OCI-LY3 (cell line): ENCODE results near the gene IRAK3.
"Not testable (repeated sequence)": the region's sequence is repeated elsewhere in the genome, so short reads cannot be mapped to it uniquely, and the experiment has no call there.

Experiments used
- H2AFZ ChIP-seq: fragments of 200-600, 300-600 bp; shearing (Covaris generic); 2 replicates; pipeline ENCODE4 v1.6.0; 2014; ENCODE audit warnings: antibody characterized with exemption, low read depth, low read length
- H3K27ac ChIP-seq: fragments of 200-600, 300-600 bp; sonication (generic); 2 replicates; pipeline ENCODE4 v1.5.1; 2014; ENCODE audit warnings: mild to moderate bottlenecking, low read length, moderate library complexity, mixed read lengths
- H3K27me3 ChIP-seq: fragments of 200-600, 300-600 bp; sonication (generic); 2 replicates; pipeline ENCODE4 v1.6.1; 2014; ENCODE audit warnings: low read depth, low read length, mixed read lengths
- H3K36me3 ChIP-seq: fragments of 200-600, 300-600 bp; sonication (generic); replicated peaks from 2 replicates; pipeline ENCODE3; 2014; ENCODE audit warnings: low read depth, low read length, mixed read lengths
- H3K4me1 ChIP-seq: fragments of 300-600, 200-600 bp; sonication (generic); 2 replicates; pipeline ENCODE4 v1.6.1; 2014; ENCODE audit warnings: low read length, mixed read lengths
- H3K4me2 ChIP-seq: fragments of 200-600, 300-600 bp; sonication (generic); 2 replicates; pipeline ENCODE4 v1.6.1; 2014; ENCODE audit warnings: low read length, mixed read lengths
- H3K4me3 ChIP-seq: fragments of 300-600, 200-600 bp; sonication (generic); 2 replicates; pipeline ENCODE4 v1.5.1; 2014; ENCODE audit warnings: antibody characterized with exemption, mild to moderate bottlenecking, low read length, moderate library complexity
- H3K79me2 ChIP-seq: fragments of 300-600, 200-600 bp; shearing (Covaris generic); 2 replicates; pipeline ENCODE4 v1.6.1; 2014; ENCODE audit warnings: mild to moderate bottlenecking, low read length, mixed read lengths
- H3K9ac ChIP-seq: fragments of 300-600, 200-600 bp; shearing (Covaris generic); 2 replicates; pipeline ENCODE4 v1.6.0; 2014; ENCODE audit warnings: mild to moderate bottlenecking, low read length, moderate library complexity
- H3K9me3 ChIP-seq: fragments of 200-600, 300-600 bp; shearing (Covaris generic); 2 replicates; pipeline ENCODE4 v1.6.1; 2014; ENCODE audit warnings: low read length, mixed read lengths; ENCODE audit not compliant: insufficient read depth
- H4K20me1 ChIP-seq: fragments of 200-600, 300-600 bp; sonication (generic); 2 replicates; pipeline ENCODE4 v1.6.1; 2016; ENCODE audit warnings: low read length, mixed read lengths; ENCODE audit not compliant: insufficient read depth
- EZH2phosphoT487 ChIP-seq: fragments of 200-600 bp; shearing (Covaris generic); IDR thresholded peaks from 2 replicates; pipeline ENCODE4 v1.6.1; 2018; ENCODE audit warnings: antibody characterized with exemption, mixed run types, low read depth
- TF ChIP-seq, protein P1 (sequence below): fragments of 200-600, 300-600 bp; sonication (generic); IDR thresholded peaks from 2 replicates; pipeline ENCODE4 v1.5.1; 2014; ENCODE audit warnings: antibody characterized with exemption, low read length, low read depth

The IRAK3 gene

DNA sequence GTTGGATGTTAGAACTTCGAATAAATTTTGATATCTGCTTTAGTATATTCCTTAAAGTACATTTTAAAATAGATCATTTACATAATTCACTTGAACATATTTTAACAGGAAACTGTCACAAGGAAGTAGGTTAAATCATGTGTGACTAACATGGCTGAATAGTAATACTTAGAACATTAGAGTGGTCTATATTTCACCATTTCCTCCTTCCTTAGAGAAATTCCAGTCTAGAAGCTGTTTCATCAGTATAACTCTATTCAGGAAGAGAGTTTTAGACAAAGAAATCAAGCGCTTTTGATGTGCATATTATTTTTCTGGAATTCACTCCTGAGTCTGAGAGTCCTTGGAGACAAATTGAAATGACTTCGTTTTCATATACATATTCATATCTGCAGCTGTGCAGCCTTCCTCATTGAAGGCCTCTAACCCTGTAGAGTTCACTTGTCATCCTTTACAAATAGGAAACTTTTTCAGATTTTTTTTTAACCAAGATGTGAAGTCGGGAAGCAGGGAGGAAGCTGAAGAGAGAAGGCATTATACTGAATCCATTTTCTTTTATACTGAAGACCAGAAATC is 28.4 kb downstream of the IRAK3 start:
- no peaks in the 10 kb centered on the region for H3K9me3 ChIP-seq
- H3K4me3 ChIP-seq: no peak overlapping the region
- H3K4me2 ChIP-seq: peak overlapping the region; percentile 19
- TF ChIP-seq, protein P1, sequence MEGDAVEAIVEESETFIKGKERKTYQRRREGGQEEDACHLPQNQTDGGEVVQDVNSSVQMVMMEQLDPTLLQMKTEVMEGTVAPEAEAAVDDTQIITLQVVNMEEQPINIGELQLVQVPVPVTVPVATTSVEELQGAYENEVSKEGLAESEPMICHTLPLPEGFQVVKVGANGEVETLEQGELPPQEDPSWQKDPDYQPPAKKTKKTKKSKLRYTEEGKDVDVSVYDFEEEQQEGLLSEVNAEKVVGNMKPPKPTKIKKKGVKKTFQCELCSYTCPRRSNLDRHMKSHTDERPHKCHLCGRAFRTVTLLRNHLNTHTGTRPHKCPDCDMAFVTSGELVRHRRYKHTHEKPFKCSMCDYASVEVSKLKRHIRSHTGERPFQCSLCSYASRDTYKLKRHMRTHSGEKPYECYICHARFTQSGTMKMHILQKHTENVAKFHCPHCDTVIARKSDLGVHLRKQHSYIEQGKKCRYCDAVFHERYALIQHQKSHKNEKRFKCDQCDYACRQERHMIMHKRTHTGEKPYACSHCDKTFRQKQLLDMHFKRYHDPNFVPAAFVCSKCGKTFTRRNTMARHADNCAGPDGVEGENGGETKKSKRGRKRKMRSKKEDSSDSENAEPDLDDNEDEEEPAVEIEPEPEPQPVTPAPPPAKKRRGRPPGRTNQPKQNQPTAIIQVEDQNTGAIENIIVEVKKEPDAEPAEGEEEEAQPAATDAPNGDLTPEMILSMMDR: no peak
- no peak for TF ChIP-seq EZH2phosphoT487
- H4K20me1 ChIP-seq: no peaks in the 10 kb centered on the region
- no peaks in the 10 kb centered on the region for H3K79me2 ChIP-seq
- no peak overlapping the region for H3K9ac ChIP-seq
- H3K27ac ChIP-seq: no peak overlapping the region
- peaks cover 11% of the 10 kb centered on the region for H3K4me1 ChIP-seq
- H3K27me3 ChIP-seq: no peaks in the 10 kb centered on the region
- peak overlapping the region; percentile 24; the same call in 1 of the 2 replicates for H2AFZ ChIP-seq
- H3K36me3 ChIP-seq: no peaks in the 10 kb centered on the region

DNA sequence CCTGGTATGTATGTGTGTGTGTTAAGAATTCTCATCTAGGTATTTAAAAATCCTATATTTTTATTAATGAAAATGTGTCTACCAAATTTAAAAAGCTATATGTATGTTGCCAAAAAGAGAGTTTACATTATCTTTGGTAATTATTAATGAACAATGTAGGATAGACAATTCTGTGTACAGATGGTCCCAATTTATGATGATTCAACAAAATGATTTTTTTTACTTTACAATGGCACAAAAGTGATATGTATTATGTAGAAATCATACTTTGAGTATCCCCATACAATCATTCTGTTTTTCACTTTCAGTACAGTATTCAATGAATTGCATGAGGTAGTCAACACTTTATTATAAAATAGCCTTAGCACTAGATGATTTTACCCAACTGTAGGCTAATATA is 39.4 kb downstream of the IRAK3 start:
- H3K27ac ChIP-seq: no peak overlapping the region
- no peak overlapping the region for H3K9ac ChIP-seq
- no peaks in the 10 kb centered on the region for H3K36me3 ChIP-seq
- no peak overlapping the region for H3K4me2 ChIP-seq
- peaks cover 6% of the 10 kb centered on the region for H3K4me1 ChIP-seq
- no peaks in the 10 kb centered on the region for H3K9me3 ChIP-seq
- no peaks in the 10 kb centered on the region for H3K79me2 ChIP-seq
- H4K20me1 ChIP-seq: no peaks in the 10 kb centered on the region
- no peaks in the 10 kb centered on the region for H3K27me3 ChIP-seq
- no peak overlapping the region for H3K4me3 ChIP-seq
- TF ChIP-seq EZH2phosphoT487: no peak
- TF ChIP-seq, protein P1: no peak
- H2AFZ ChIP-seq: no peak overlapping the region

DNA sequence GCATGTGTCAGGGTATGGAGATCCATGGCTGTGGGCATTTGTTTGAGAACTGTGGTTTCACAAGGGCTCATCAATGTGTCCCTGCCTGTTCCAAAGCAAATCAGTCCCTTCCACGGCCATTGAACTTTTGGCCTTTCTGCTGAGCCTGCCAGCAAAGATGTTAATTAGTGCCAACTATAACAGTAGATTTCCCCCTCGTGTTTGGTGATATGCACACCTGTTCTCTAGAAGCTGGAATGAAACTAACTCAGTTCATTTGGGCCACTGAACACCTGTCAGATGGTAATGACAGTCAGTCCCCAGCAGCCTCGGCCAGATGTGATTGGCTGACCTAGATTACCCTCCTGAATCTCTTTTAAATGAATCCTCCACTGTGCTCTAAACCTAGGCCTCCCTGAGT is 43.2 kb downstream of the IRAK3 start:
- H4K20me1 ChIP-seq: no peaks in the 10 kb centered on the region
- no peak overlapping the region for H3K27ac ChIP-seq
- H2AFZ ChIP-seq: 0 out of 2 replicates have a peak overlapping the region, but pooled peaks have one; percentile 43
- no peaks in the 10 kb centered on the region for H3K36me3 ChIP-seq
- H3K79me2 ChIP-seq: no peaks in the 10 kb centered on the region
- TF ChIP-seq, protein P1: no peak
- no peak for TF ChIP-seq EZH2phosphoT487
- no peaks in the 10 kb centered on the region for H3K9me3 ChIP-seq
- no peak overlapping the region for H3K4me3 ChIP-seq
- H3K4me2 ChIP-seq: 0 out of 2 replicates have a peak overlapping the region, but pooled peaks have one; percentile 9
- H3K4me1 ChIP-seq: peaks cover 23% of the 10 kb centered on the region
- H3K9ac ChIP-seq: no peak overlapping the region
- H3K27me3 ChIP-seq: no peaks in the 10 kb centered on the region

DNA sequence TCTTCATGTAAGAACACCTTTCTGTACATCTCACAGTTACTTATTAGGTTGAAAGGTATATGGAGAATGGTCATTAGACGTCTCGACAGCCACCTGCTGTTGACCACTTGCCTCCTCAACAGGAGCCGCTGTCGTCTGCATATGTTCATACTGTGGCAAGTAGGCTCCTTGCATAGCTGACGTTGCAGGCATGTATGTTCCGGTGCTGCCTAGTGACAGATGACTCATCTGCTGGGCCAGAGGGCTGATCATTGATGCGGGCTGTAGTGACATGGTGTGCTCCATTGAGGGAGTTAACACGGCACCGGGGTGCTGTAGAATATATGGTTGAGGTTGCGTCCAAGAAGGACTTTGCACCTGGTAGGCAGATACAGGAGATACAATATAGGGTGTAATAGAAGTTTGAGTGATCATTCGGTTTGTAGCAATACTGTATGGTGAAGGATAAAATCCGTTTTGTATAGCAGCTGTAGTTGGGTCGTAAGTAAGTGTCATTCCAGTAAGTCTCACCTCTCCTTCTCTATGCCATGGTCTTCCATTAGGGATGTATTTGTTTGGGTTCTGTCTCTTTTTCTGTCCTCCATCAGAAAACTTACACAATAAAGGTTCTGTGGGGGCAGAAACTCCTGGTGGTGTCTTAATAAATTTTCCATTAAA is 45.2 kb downstream of the IRAK3 start:
- peak overlapping the region; percentile 82 for H3K4me3 ChIP-seq
- H3K9me3 ChIP-seq, H3K36me3 ChIP-seq, H3K27me3 ChIP-seq, H3K79me2 ChIP-seq, H4K20me1 ChIP-seq: not testable (repeated sequence)
- TF ChIP-seq, protein P1: peak; percentile 43
- H3K27ac ChIP-seq: peak overlapping the region; percentile 49
- H3K4me1 ChIP-seq: peaks cover 36% of the 10 kb centered on the region
- H2AFZ ChIP-seq: peak overlapping the region; percentile 94
- H3K9ac ChIP-seq: peak overlapping the region; percentile 63
- peak overlapping the region; percentile 93 for H3K4me2 ChIP-seq

DNA sequence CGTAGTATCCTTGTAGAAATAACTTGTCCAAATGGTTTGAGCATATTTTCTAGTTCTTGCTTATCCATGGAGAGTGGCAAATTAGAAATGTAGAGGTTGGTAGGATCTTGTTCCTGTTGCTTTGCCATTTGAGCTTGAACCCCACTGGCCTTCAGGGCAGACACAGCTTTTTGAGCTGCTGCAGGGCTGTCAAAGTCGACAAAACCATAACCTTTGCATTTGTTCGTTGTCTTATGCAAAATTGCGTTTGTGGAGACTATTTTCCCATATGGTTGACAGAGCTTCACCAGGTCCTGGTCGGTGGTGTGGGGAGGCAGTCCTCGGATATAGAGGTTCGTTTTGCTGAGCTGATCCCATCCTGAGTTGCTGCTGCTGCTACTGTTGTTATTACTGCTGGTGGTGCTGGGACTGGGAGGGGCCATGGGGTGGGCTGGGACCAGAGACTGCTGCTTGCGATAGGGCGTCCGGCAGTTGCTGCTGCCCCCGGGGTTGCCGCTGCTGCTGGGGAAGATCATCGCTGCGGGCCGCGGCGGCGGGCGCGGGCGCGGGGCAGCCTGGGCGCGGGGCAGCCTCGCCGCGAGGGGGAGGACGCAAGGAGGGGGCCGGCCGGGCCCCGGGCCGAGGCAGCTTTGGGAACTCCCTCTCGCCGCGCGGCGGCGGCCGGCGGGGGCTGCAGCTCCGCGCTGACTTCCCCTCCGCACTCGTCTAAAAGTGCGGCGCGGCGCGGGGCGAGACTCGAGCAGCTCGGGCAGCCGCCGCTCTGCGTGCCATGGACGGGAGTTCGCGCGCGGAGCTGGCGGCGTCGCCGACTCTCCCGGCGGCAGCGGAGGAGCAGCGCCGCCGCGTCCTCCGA is 46.0 kb downstream of the IRAK3 start:
- H3K27me3 ChIP-seq, H3K9me3 ChIP-seq, H4K20me1 ChIP-seq, H3K79me2 ChIP-seq, H3K36me3 ChIP-seq: not testable (repeated sequence)
- Histone ChIP-seq H3K9ac (peak overlapping the region; percentile 63), H2AFZ (peak overlapping the region; percentile 94), H3K4me2 (peak overlapping the region; percentile 93), H3K4me1 (peaks cover 36% of the 10 kb centered on the region), H3K4me3 (peak overlapping the region; percentile 82), H3K27ac (peak overlapping the region; percentile 49)
